PC-3 (cell line): Measurements from ENCODE around the gene FAM228B. TPM values are rescaled to one million over a fixed set of nuclear protein-coding genes. Genes with fewer than 3 reads are reported as not detected.

Experiments
- ATAC-seq: fragments of 200-7000 bp; cut with Tn5 transposase; 2 replicates; pipeline ENCODE4 v1.9.1; 2020; ENCODE audit warnings: mild to moderate bottlenecking, moderate library complexity
- BruUV-seq: library from RNA; stranded (reverse); fragments of 400-500 nt; replicated peaks from 2 replicates; lab custom pipeline; 2021; lab: Mats Ljungman, UMichigan
- CTCF ChIA-PET: fragments of 300-600 bp; sonication (Branson Sonifier 250); formaldehyde crosslinking; loops from one replicate; lab custom pipeline; 2022; ENCODE audit warnings: antibody characterized with exemption; lab: Charles Lee
- POLR2A ChIA-PET: fragments of 300-600 bp; sonication (Branson Sonifier 250); formaldehyde crosslinking; loops from one replicate; lab custom pipeline; 2022; ENCODE audit warnings: antibody characterized with exemption; ENCODE audit not compliant: unreplicated experiment; lab: Charles Lee
- DNase-seq: peaks from one replicate; pipeline ENCODE4 v3.0.0-alpha.2; 2015
- H2AFZ ChIP-seq: fragments of 300-600 bp; sonication (generic); 2 replicates; pipeline ENCODE4 v1.6.0; 2016; ENCODE audit warnings: antibody characterized with exemption, low read length
- H3F3A ChIP-seq: fragments of 300-600 bp; sonication (generic); one replicate; pipeline ENCODE4 v1.6.0; 2017; ENCODE audit warnings: antibody characterized with exemption, low read length, control low read depth, mild to moderate bottlenecking; ENCODE audit not compliant: unreplicated experiment
- H3K27ac ChIP-seq: fragments of 300-600 bp; sonication (generic); 2 replicates; pipeline ENCODE4 v1.5.1; 2016; ENCODE audit warnings: mild to moderate bottlenecking, low read length
- H3K27me3 ChIP-seq: fragments of 300-600 bp; sonication (generic); 2 replicates; pipeline ENCODE4 v1.6.1; 2016; ENCODE audit warnings: low read length, mixed read lengths
- H3K36me3 ChIP-seq: fragments of 300-600 bp; sonication (generic); 2 replicates; pipeline ENCODE4 v1.6.1; 2016; ENCODE audit warnings: low read depth, mixed run types, low read length, mixed read lengths
- H3K4me1 ChIP-seq: fragments of 300-600 bp; sonication (generic); 2 replicates; pipeline ENCODE4 v1.5.1; 2016; ENCODE audit warnings: low read length; ENCODE audit not compliant: insufficient read depth
- H3K4me2 ChIP-seq: fragments of 300-600 bp; sonication (generic); 2 replicates; pipeline ENCODE4 v1.6.0; 2016; ENCODE audit warnings: low read length
- H3K4me3 ChIP-seq: fragments of 300-600 bp; sonication (generic); 2 replicates; pipeline ENCODE4 v1.5.1; 2016; ENCODE audit warnings: mild to moderate bottlenecking, low read length, mixed read lengths
- H3K79me2 ChIP-seq: fragments of 300-600 bp; sonication (generic); 2 replicates; pipeline ENCODE4 v1.6.1; 2017; ENCODE audit warnings: low read length, mixed read lengths
- H3K9ac ChIP-seq: fragments of 300-600 bp; sonication (generic); 2 replicates; pipeline ENCODE4 v1.6.0; 2016; ENCODE audit warnings: mild to moderate bottlenecking, low read length
- H3K9me2 ChIP-seq: fragments of 300-600 bp; sonication (generic); replicated peaks from 2 replicates; pipeline ENCODE4 v1.6.1; 2016; ENCODE audit warnings: mixed run types, low read length, mixed read lengths
- H3K9me3 ChIP-seq: fragments of 300-600 bp; sonication (generic); 2 replicates; pipeline ENCODE4 v1.6.1; 2016; ENCODE audit warnings: low read length, mixed read lengths
- H4K20me1 ChIP-seq: fragments of 300-600 bp; sonication (generic); 2 replicates; pipeline ENCODE4 v1.6.1; 2016; ENCODE audit warnings: low read length, mixed read lengths
- EZH2 ChIP-seq: fragments of 300-600 bp; sonication (generic); IDR thresholded peaks from one replicate; pipeline ENCODE4 v1.6.1; 2017; ENCODE audit warnings: antibody characterized with exemption, mild to moderate bottlenecking, low read length; ENCODE audit not compliant: unreplicated experiment
- EZH2phosphoT487 ChIP-seq: fragments of 300-600 bp; sonication (generic); IDR thresholded peaks from 2 replicates; pipeline ENCODE4 v1.6.1; 2018; ENCODE audit warnings: mild to moderate bottlenecking, antibody characterized with exemption, low read length, borderline replicate concordance
- intact Hi-C: fragments of 100-400 bp; cut with micrococcal nuclease; formaldehyde crosslinking; loops from 2 replicates; pipeline ENCODE4 v1.9.0; 2023
- total RNA-seq: library from RNA; depleted of rRNA; stranded (reverse); fragments of >200 nt; gene quantifications from 2 replicates; pipeline ENCODE4 v1.2.3, GENCODE V29; 2014
- TF ChIP-seq, protein P1 (sequence below): fragments of 300-600 bp; sonication (generic); conservative IDR thresholded peaks from 2 replicates; pipeline ENCODE4 v1.5.1; 2017; ENCODE audit warnings: antibody characterized with exemption, low read depth, mild to moderate bottlenecking, low read length

FAM228B gene
- total RNA-seq, 1 experiment from 2014 or later: 4.5 TPM

DNA sequence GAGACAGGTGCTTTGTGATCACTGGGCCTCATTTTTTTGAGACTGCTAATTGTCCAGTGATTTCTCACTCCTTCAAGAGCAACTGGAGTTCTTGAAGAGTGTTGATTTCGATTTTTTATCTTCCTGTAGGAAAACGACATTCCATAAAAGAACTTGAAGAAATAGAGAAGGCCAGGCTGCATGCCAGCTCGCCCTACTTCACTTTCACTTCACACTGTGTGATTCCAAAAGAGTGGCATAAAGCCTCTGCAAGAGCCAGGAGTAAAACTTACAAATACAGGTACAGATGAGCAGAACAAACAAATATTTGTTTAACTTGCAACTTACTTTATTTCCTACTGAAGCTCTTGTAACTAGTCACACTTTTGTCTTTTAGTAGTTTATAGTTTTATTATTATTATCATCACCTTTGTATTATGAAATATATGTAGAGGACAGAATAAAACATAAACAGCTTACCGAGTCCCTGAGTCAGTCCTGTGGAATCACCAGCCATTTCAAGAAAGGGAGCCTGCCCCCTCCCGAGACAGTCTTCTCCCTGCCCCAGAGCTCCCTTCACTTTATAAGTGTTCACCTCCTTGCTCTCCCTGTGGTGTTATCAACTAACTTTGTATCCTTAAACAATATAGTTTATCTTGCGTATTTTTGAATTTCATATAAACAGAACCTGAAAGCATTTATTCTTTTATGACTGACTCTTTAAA lies 60.2 kb downstream of the FAM228B start:
- Histone ChIP-seq H3F3A (no peaks in the 10 kb centered on the region), H4K20me1 (no peaks in the 10 kb centered on the region), H3K79me2 (no peaks in the 10 kb centered on the region), H3K27ac (no peak overlapping the region), H3K4me3 (no peak overlapping the region), H3K9me2 (no peaks in the 10 kb centered on the region), H3K36me3 (no peaks in the 10 kb centered on the region), H3K9me3 (peaks cover 7% of the 10 kb centered on the region), H3K27me3 (no peaks in the 10 kb centered on the region), H3K9ac (no peak overlapping the region), H3K4me1 (no peaks in the 10 kb centered on the region), H2AFZ (peak overlapping the region; percentile 55), H3K4me2 (no peak overlapping the region)
- intact Hi-C loops: no loop called here
- POLR2A ChIA-PET: no interaction called here
- BruUV-seq: no TSS peak
- TF ChIP-seq, protein P1, sequence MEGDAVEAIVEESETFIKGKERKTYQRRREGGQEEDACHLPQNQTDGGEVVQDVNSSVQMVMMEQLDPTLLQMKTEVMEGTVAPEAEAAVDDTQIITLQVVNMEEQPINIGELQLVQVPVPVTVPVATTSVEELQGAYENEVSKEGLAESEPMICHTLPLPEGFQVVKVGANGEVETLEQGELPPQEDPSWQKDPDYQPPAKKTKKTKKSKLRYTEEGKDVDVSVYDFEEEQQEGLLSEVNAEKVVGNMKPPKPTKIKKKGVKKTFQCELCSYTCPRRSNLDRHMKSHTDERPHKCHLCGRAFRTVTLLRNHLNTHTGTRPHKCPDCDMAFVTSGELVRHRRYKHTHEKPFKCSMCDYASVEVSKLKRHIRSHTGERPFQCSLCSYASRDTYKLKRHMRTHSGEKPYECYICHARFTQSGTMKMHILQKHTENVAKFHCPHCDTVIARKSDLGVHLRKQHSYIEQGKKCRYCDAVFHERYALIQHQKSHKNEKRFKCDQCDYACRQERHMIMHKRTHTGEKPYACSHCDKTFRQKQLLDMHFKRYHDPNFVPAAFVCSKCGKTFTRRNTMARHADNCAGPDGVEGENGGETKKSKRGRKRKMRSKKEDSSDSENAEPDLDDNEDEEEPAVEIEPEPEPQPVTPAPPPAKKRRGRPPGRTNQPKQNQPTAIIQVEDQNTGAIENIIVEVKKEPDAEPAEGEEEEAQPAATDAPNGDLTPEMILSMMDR: no peak
- TF ChIP-seq EZH2: no peak
- no peak for TF ChIP-seq EZH2phosphoT487
- DNase-seq (no peak), ATAC-seq (no peak)
- CTCF ChIA-PET: no interaction called here

DNA sequence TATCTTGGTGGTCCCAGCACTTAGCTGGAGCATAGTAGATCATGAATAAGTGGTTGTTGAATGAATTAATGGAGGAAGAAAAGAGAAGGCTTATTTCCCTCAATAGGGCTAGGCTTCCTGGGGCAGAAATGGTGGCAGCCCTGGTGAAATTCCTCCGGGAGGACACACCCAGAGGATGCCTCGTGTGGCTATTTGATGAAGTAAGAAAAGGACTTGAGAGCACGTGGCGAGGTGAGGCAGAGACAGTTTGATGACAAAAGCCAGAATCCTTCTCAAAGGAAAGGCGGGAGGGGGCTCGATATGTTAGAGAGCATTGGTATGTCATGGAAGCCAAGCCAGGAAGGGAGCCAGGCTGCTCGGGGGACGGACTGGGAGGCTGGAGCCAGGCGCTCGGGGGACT lies 66.3 kb downstream of the FAM228B start:
- H3K79me2 ChIP-seq: no peaks in the 10 kb centered on the region
- H3K4me2 ChIP-seq: no peak overlapping the region
- peaks cover 7% of the 10 kb centered on the region for H3K9me3 ChIP-seq
- TF ChIP-seq EZH2phosphoT487: no peak
- TF ChIP-seq, protein P1: no peak
- TF ChIP-seq EZH2: no peak
- H3K27ac ChIP-seq: no peak overlapping the region
- no peaks in the 10 kb centered on the region for H4K20me1 ChIP-seq
- H3F3A ChIP-seq: no peaks in the 10 kb centered on the region
- ATAC-seq: no peak
- H3K9ac ChIP-seq: no peak overlapping the region
- no TSS peak for BruUV-seq
- no peaks in the 10 kb centered on the region for H3K27me3 ChIP-seq
- no peak for DNase-seq
- H3K4me1 ChIP-seq: no peaks in the 10 kb centered on the region
- intact Hi-C loops: no loop called here
- CTCF ChIA-PET: no interaction called here
- H2AFZ ChIP-seq: no peak overlapping the region
- H3K9me2 ChIP-seq: no peaks in the 10 kb centered on the region
- POLR2A ChIA-PET: no interaction called here
- H3K4me3 ChIP-seq: no peak overlapping the region
- no peaks in the 10 kb centered on the region for H3K36me3 ChIP-seq

DNA sequence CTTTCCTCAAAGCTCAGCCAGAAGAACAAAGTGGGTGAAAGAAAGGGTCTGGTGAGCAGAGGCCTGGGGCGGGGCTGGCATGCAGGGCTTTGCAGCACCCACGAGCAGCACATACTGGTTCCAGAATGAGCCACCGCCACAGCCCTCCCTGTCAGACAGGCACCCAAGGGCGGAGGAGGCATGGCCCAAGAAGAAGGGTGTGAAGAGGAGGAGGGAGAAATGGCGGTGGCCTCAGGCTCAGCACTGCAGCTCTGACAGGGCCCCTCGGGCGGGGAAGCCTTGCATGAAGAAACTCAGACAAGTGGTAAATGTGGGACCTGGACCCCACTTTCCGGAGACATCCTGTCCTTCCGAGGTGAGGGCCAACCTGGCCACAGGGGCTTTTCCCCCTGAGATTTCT lies 67.2 kb downstream of the FAM228B start:
- Histone ChIP-seq H3K9me2 (no peaks in the 10 kb centered on the region), H3K79me2 (no peaks in the 10 kb centered on the region), H3K4me1 (no peaks in the 10 kb centered on the region), H3K36me3 (no peaks in the 10 kb centered on the region), H3K27me3 (no peaks in the 10 kb centered on the region), H2AFZ (no peak overlapping the region), H3K27ac (no peak overlapping the region), H3K9me3 (peaks cover 1% of the 10 kb centered on the region; the same call in 1 of the 2 replicates), H3K4me3 (no peak overlapping the region), H3K9ac (no peak overlapping the region), H3K4me2 (no peak overlapping the region), H3F3A (no peaks in the 10 kb centered on the region), H4K20me1 (no peaks in the 10 kb centered on the region)
- TF ChIP-seq, protein P1: no peak
- no peak for TF ChIP-seq EZH2
- TF ChIP-seq EZH2phosphoT487: no peak
- no peak for ATAC-seq
- no TSS peak for BruUV-seq
- POLR2A ChIA-PET: no interaction called here
- no peak for DNase-seq
- intact Hi-C loops: no loop called here
- CTCF ChIA-PET: interaction anchor here (0.5 kb wide), 1 partner anchor 209 kb away, joined by 9 read pairs; no protein-coding TSS in a partner anchor
